H1 (cell line): ENCODE measurements around the gene SLC2A13. TPM values are rescaled to one million over a fixed set of nuclear protein-coding genes. Genes with fewer than 3 reads are reported as not detected.

ENCODE experiments used
- MAX ChIP-seq: IDR thresholded peaks from 2 replicates; pipeline ENCODE4 v1.6.1; 2012; ENCODE audit warnings: inconsistent platforms
- POU5F1 ChIP-seq: IDR thresholded peaks from 2 replicates; pipeline ENCODE4 v1.6.1; 2011; ENCODE audit warnings: low read depth, mild to moderate bottlenecking, low read length, moderate library complexity
- polyA plus RNA-seq, 7 experiments: library from polyadenylated mRNA; depleted of rRNA in 3 of 7; stranded (reverse) in 5 of 7; unstranded in 2 of 7; fragments of >200 nt in 5 of 7; fragments of 200-250 nt in 2 of 7; gene quantifications; 1 replicate in 5 of 7; 2 replicates in 1 of 7; 4 replicates in 1 of 7; pipeline versions ENCODE4 v1.2.1 to v1.2.3, GENCODE V29; 2011 to 2013; ENCODE audit warnings: missing spikeins in 2 of 7, mixed read lengths in 2 of 7
- total RNA-seq: library from RNA; stranded (reverse); fragmentation: NEBNext Ultra II Directional; extraction: Animal tissue kit (Norgen Biotek cat#: 25700); gene quantifications from 2 replicates; pipeline ENCODE4 v1.2.1, GENCODE V29; 2021

Gene SLC2A13
- total and polyA plus RNA-seq, 2 of the 8 experiments (the other 6 are each of a cell fraction or from before 2014, with no cell fraction given) = 2.8 to 9.6 TPM

- TF ChIP-seq MAX = no peak
- no peak for TF ChIP-seq POU5F1
These were observed 174.7 kb downstream of the SLC2A13 start (continued) for GRCh38 chr12:39931231-39931630.
